ENCODE measurements around the gene LUZP2. TPM values are rescaled to one million over a fixed set of nuclear protein-coding genes. Genes with fewer than 3 reads are reported as not detected.

Gene LUZP2
- total RNA-seq, 2 experiments from 2014 or later: not detected

DNA sequence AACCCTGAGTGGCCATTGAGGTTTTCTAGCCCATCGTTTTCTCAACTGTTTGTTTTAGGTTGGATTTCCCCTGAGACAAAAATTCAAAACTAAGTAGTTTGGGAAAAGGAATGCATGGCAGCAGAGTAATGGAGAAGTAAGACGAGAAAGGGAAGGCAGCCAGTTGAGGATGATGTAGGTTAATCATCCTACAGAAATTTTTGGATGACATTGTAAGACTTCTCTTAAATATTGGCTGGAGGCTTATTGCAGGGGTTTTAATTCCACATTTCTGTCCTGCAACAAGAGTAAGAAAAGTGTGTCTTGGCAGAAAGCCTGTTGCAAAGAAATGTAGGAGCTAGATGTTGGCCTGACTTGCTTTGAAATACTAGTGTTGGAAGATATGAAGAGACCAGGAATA lies 308.8 kb downstream of the LUZP2 start:
- ChIA-PET POLR2A (no interaction called here), CTCF (no interaction called here)
- H3K27me3 ChIP-seq (ENCODE audit: control insufficient read depth in 1 of 2, insufficient read depth in 2 of 2, low read length in 2 of 2): no peaks in the 10 kb centered on the region
- Mint-ChIP-seq H3K9me3 (peaks cover 9% of the 10 kb centered on the region), H3K4me3 (no peak overlapping the region), H3K36me3 (ENCODE audit: low read depth) (no peaks in the 10 kb centered on the region), H3K27ac (no peak overlapping the region), H3K27me3 (no peaks in the 10 kb centered on the region), H3K4me1 (ENCODE audit: low read depth) (no peaks in the 10 kb centered on the region)
- H3K4me3 ChIP-seq (ENCODE audit: low read length): no peak overlapping the region
- no peak for ATAC-seq (ENCODE audit: poor library complexity)
- TF ChIP-seq, protein P1, sequence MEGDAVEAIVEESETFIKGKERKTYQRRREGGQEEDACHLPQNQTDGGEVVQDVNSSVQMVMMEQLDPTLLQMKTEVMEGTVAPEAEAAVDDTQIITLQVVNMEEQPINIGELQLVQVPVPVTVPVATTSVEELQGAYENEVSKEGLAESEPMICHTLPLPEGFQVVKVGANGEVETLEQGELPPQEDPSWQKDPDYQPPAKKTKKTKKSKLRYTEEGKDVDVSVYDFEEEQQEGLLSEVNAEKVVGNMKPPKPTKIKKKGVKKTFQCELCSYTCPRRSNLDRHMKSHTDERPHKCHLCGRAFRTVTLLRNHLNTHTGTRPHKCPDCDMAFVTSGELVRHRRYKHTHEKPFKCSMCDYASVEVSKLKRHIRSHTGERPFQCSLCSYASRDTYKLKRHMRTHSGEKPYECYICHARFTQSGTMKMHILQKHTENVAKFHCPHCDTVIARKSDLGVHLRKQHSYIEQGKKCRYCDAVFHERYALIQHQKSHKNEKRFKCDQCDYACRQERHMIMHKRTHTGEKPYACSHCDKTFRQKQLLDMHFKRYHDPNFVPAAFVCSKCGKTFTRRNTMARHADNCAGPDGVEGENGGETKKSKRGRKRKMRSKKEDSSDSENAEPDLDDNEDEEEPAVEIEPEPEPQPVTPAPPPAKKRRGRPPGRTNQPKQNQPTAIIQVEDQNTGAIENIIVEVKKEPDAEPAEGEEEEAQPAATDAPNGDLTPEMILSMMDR (IDR thresholded peaks at IDR 0.05): no peak
- H3K36me3 ChIP-seq (ENCODE audit: insufficient read depth, low read length): no peaks in the 10 kb centered on the region
- no peaks in the 10 kb centered on the region for H3K4me1 ChIP-seq (ENCODE audit: insufficient read depth, low read length)
- H3K27ac ChIP-seq (ENCODE audit: low read depth in 1 of 2, low read length in 2 of 2): no peak overlapping the region
- intact Hi-C loops (cut with DNase I, micrococcal nuclease): no loop called here
- no peak for DNase-seq
- H3K9me3 ChIP-seq (ENCODE audit: control insufficient read depth in 1 of 2, insufficient read depth in 1 of 2, low read length in 2 of 2): peaks cover 4 to 5% of the 10 kb centered on the region in 2 experiments

DNA sequence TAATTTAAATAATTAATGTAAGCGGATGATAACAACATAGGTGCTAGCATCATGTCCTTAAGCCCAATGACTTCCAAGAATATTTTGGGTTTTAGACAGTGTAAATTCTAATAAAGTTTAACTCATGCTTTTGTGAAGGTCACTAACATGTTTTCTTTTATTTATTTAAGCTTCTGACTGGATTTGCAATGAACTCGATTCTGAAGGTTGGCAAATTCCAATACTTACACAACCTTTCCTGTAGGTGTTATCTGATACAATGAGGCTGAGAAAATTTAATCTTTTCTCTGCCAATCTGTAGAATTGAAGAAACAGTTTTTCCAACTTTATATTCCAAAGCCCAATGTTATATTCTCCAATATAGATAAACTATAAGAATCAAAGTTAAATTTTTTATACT lies 311.3 kb downstream of the LUZP2 start:
- DNase-seq (no peak), ATAC-seq (ENCODE audit: poor library complexity) (no peak)
- CTCF ChIA-PET: no interaction called here
- H3K4me3 ChIP-seq (ENCODE audit: low read length): no peak overlapping the region
- no peaks in the 10 kb centered on the region for H3K4me1 ChIP-seq (ENCODE audit: insufficient read depth, low read length)
- POLR2A ChIA-PET: no interaction called here
- Mint-ChIP-seq H3K9me3 (peaks cover 8% of the 10 kb centered on the region), H3K27ac (no peak overlapping the region), H3K36me3 (ENCODE audit: low read depth) (no peaks in the 10 kb centered on the region), H3K27me3 (no peaks in the 10 kb centered on the region), H3K4me1 (ENCODE audit: low read depth) (no peaks in the 10 kb centered on the region), H3K4me3 (no peak overlapping the region)
- TF ChIP-seq, protein P1 (IDR thresholded peaks at IDR 0.05): no peak
- H3K9me3 ChIP-seq (ENCODE audit: control insufficient read depth in 1 of 2, insufficient read depth in 1 of 2, low read length in 2 of 2): peaks cover 4 to 5% of the 10 kb centered on the region in 2 experiments
- intact Hi-C loops (cut with DNase I, micrococcal nuclease): no loop called here
- H3K27ac ChIP-seq (ENCODE audit: low read depth in 1 of 2, low read length in 2 of 2): no peak overlapping the region
- no peaks in the 10 kb centered on the region for H3K27me3 ChIP-seq (ENCODE audit: control insufficient read depth in 1 of 2, insufficient read depth in 2 of 2, low read length in 2 of 2)
- H3K36me3 ChIP-seq (ENCODE audit: insufficient read depth, low read length): no peaks in the 10 kb centered on the region

DNA sequence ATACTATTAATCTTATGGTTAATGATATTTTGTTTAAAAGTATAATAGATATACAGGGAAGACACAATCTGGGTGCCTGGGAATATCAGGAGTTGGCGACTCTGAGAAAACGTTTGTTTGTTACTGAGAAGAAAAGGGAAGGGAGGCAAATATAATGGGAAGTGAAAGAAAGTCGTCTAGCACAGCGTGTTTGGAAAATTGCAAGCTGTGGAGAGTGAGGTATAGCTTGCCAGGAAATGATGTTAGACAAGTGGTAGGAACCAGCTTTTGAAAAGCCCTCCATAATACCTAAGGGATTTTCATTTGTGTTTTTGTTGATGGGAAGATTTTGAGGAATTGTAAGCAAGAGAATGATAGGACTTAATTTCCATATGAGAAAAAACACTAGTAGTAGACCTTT lies 322.2 kb downstream of the LUZP2 start:
- Histone ChIP-seq H3K36me3 (ENCODE audit: insufficient read depth, low read length) (no peaks in the 10 kb centered on the region), H3K9me3 (ENCODE audit: control insufficient read depth in 1 of 2, insufficient read depth in 1 of 2, low read length in 2 of 2) (peaks cover 0 to 3% of the 10 kb centered on the region in 2 experiments), H3K27ac (ENCODE audit: low read depth in 1 of 2, low read length in 2 of 2) (no peak overlapping the region), H3K27me3 (ENCODE audit: control insufficient read depth in 1 of 2, insufficient read depth in 2 of 2, low read length in 2 of 2) (no peaks in the 10 kb centered on the region), H3K4me3 (ENCODE audit: low read length) (no peak overlapping the region), H3K4me1 (ENCODE audit: insufficient read depth, low read length) (no peaks in the 10 kb centered on the region)
- H3K4me1 Mint-ChIP-seq (ENCODE audit: low read depth): no peaks in the 10 kb centered on the region
- H3K9me3 Mint-ChIP-seq: peaks cover 2% of the 10 kb centered on the region
- H3K36me3 Mint-ChIP-seq (ENCODE audit: low read depth): no peaks in the 10 kb centered on the region
- CTCF ChIA-PET: no interaction called here
- no peak overlapping the region for H3K27ac Mint-ChIP-seq
- no peak overlapping the region for H3K4me3 Mint-ChIP-seq
- TF ChIP-seq, protein P1 (IDR thresholded peaks at IDR 0.05): no peak
- intact Hi-C loops (cut with DNase I, micrococcal nuclease): no loop called here
- no peaks in the 10 kb centered on the region for H3K27me3 Mint-ChIP-seq
- ATAC-seq (ENCODE audit: poor library complexity) (no peak), DNase-seq (no peak)
- POLR2A ChIA-PET: no interaction called here
